Retinal pigment epithelial cell (primary cell): ENCODE data around the gene P2RY2.
"Not testable (repeated sequence)": the region's sequence is repeated elsewhere in the genome, so short reads cannot be mapped to it uniquely, and the experiment has no call there.

Source experiments
- DNase-seq: peaks from one replicate; pipeline ENCODE4 v3.0.0-alpha.2; 2010; ENCODE audit warnings: low read depth
- H3K4me3 ChIP-seq: 2 replicates; pipeline ENCODE4 v1.5.1; 2011; ENCODE audit warnings: mild to moderate bottlenecking, low read length, control low read depth, moderate library complexity
- TF ChIP-seq, protein P1 (sequence below): conservative IDR thresholded peaks from 2 replicates; pipeline ENCODE4 v1.5.1; 2011; ENCODE audit warnings: low read depth, low read length, control low read depth, inconsistent platforms

P2RY2 gene

DNA sequence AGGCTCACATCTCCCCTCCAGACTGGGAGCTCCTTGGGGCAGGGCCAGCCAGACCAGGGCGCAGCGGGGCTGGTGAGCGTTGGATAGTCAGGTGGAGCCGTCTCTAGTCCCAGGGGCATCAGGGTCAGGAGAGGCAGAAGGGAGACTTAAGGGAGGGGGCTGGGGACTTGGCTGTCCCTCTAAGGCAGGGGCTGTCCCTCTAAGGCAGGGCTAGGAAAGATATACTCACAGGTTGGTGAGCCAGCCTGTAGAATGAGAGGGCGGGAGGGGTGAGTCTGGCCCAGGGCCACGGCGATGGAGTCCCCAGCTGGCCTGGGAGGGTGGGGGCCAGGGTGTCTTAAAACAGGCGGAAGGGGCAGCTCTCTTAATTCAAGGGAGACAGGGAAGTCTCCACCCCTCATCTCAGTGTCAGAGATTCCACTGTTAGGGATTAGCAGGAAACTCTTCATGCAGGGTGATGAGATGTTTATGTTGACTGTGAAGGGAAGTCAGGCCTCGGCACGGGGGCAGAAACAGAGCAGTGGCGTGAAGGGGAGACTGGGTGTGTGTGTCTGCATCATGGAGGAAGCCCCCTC is 11.3 kb downstream of the P2RY2 start:
- no peak for DNase-seq
- H3K4me3 ChIP-seq: no peak overlapping the region
- TF ChIP-seq, protein P1, sequence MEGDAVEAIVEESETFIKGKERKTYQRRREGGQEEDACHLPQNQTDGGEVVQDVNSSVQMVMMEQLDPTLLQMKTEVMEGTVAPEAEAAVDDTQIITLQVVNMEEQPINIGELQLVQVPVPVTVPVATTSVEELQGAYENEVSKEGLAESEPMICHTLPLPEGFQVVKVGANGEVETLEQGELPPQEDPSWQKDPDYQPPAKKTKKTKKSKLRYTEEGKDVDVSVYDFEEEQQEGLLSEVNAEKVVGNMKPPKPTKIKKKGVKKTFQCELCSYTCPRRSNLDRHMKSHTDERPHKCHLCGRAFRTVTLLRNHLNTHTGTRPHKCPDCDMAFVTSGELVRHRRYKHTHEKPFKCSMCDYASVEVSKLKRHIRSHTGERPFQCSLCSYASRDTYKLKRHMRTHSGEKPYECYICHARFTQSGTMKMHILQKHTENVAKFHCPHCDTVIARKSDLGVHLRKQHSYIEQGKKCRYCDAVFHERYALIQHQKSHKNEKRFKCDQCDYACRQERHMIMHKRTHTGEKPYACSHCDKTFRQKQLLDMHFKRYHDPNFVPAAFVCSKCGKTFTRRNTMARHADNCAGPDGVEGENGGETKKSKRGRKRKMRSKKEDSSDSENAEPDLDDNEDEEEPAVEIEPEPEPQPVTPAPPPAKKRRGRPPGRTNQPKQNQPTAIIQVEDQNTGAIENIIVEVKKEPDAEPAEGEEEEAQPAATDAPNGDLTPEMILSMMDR: no peak

DNA sequence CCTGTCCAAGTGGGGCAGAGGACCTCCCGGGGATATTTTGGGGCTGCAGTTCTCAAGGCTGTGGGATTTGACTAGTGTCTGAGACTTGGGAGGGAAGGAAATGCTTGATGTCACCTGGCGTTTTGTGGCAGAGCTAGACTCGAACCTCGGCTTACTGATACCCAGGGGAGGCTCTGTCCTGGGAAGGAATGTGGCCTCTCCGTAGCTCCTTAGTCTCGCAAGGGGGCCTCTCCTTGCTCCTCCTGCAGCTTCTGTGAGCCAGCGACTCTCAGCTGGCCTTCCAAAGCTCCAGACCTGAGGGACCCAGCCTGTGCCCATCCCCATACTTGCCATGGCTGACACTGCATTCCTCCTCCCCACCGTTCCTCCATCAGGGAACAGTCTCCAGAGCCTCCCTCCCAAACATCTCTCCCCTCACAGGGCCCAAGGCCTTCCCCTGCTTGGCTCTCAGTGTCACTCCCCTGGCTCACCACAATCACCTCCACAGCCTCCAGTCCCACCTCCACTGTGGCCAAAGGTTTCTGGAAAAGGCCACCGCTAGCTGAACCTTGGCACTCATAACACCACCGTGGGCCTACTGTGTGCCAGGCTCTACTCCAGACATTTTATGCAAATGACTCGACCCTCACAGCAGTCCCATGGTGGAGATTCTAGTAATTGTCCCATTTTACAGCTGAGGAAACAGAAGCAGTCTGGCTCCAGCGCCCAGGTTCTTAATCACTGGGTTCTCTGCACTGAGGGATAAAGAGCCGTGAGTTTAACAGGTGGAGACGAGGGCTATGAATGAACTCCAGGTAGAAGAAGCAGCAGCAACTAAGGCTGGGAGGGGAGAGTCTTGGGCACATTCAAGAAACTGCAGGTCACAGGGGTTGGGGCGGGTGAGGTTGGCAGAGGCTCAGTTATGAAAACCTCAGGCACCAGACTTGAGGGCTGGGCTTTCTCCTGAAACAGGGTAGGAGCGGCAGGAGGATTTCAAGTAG is 12.1 kb downstream of the P2RY2 start:
- TF ChIP-seq, protein P1: no peak
- no peak overlapping the region for H3K4me3 ChIP-seq
- no peak for DNase-seq

DNA sequence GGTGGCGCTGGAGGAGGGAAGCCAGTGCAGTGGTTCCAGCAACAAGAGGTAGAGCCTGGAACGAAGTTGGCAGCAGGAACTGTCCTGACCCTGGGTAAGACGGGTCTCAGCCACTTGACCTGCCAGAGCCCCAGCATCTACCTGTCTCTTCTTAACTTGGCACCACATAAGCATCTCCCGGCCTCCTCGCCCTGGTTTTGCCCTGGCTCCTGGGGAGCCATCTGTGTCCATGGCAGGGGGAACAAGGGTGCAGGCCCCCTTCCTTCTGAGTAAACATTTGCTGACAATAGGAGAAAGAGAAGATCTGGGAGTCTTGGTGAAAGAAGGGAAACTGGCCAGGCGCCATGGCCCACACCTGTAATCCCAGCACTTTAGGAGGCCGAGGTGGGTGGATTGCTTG is 12.8 kb downstream of the P2RY2 start:
- TF ChIP-seq, protein P1: no peak
- H3K4me3 ChIP-seq: no peak overlapping the region
- no peak for DNase-seq

DNA sequence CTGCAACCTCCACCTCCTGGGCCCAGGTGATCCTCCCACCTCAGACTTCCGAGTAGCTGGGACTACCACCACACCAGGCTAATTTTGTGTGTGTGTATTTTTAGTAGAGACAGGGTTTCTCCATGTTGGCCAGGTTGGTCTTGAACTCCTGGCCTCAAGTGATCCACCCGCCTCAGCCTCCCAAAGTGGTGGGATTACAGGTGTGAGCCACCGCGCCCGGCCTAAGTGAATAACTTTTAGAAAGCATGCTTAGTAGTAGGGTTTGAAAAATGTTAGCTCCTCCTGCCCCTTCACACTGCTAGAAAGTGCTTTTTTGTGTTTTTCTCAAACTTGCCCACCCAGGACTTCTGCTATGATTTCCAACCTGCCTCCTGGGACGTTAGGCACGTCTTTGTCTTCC is 14.4 kb downstream of the P2RY2 start:
- not testable (repeated sequence) for H3K4me3 ChIP-seq, DNase-seq

DNA sequence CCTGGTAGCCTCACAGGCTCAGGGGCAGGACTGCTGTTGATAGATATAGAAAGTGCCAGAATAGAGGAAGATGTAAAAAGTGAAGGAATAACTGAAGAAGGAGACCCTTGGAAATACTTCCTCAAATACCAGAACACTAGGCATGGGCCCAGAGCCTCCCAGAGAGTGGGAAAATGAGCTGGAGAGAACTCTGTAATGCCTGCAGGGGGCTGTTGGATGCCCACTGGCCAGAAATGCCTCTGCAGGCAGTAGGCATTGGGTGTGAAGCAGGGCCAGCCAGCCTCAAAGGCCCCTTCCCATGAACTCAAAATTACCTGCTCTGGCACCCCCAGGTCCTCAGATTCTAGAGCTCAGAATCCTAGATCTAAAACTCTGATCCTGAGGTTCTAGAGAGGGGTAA is 15.1 kb downstream of the P2RY2 start:
- TF ChIP-seq, protein P1: no peak
- no peak overlapping the region for H3K4me3 ChIP-seq
- no peak for DNase-seq

DNA sequence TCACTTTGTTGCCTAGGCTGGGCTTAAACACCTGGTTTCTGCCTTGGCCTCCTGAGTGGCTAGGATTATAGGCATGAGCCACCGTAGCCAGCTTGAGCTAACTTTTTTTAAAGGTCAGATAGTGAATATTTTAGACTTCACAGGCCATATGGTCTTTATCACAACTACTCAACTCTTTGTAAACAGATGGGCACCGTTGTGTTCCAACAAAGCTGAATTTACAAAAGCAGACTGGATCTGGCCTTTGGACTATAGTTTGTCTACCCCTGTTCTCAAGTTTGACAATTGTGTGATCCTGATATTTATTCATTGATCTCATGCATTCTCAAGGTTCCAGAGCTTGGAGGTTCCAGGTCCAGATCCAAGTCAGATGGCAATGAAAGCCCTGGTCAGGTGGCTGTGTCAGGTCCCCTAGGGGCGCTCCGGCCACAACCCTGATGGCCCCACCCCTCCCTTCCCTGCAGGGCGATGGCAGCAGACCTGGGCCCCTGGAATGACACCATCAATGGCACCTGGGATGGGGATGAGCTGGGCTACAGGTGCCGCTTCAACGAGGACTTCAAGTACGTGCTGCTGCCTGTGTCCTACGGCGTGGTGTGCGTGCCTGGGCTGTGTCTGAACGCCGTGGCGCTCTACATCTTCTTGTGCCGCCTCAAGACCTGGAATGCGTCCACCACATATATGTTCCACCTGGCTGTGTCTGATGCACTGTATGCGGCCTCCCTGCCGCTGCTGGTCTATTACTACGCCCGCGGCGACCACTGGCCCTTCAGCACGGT is 15.8 kb downstream of the P2RY2 start:
- no peak overlapping the region for H3K4me3 ChIP-seq
- DNase-seq: no peak
- TF ChIP-seq, protein P1: no peak

DNA sequence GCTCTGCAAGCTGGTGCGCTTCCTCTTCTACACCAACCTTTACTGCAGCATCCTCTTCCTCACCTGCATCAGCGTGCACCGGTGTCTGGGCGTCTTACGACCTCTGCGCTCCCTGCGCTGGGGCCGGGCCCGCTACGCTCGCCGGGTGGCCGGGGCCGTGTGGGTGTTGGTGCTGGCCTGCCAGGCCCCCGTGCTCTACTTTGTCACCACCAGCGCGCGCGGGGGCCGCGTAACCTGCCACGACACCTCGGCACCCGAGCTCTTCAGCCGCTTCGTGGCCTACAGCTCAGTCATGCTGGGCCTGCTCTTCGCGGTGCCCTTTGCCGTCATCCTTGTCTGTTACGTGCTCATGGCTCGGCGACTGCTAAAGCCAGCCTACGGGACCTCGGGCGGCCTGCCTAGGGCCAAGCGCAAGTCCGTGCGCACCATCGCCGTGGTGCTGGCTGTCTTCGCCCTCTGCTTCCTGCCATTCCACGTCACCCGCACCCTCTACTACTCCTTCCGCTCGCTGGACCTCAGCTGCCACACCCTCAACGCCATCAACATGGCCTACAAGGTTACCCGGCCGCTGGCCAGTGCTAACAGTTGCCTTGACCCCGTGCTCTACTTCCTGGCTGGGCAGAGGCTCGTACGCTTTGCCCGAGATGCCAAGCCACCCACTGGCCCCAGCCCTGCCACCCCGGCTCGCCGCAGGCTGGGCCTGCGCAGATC is 16.5 kb downstream of the P2RY2 start:
- TF ChIP-seq, protein P1: no peak
- DNase-seq: no peak
- no peak overlapping the region for H3K4me3 ChIP-seq
